Hepatocyte (in vitro differentiated cells): Measurements from ENCODE around the gene PRAMEF18.
"Not testable (repeated sequence)": the region's sequence is repeated elsewhere in the genome, so short reads cannot be mapped to it uniquely, and the experiment has no call there.

ENCODE experiments used
- CTCF ChIP-seq: fragments of 200-600 bp; sonication (generic); IDR thresholded peaks from 2 replicates; pipeline ENCODE4 v1.5.1; 2016; ENCODE audit warnings: antibody characterized with exemption, mild to moderate bottlenecking; ENCODE audit not compliant: poor library complexity
- EZH2 ChIP-seq: fragments of 200-600 bp; sonication (generic); IDR thresholded peaks from 2 replicates; pipeline ENCODE4 v1.6.1; 2016; ENCODE audit warnings: antibody characterized with exemption, mild to moderate bottlenecking, borderline replicate concordance
- EZH2phosphoT487 ChIP-seq: fragments of 200-600 bp; sonication (generic); IDR thresholded peaks from one replicate; pipeline ENCODE4 v1.6.1; 2018; ENCODE audit warnings: antibody characterized with exemption, mild to moderate bottlenecking, low read depth, moderate library complexity; ENCODE audit not compliant: unreplicated experiment, severe bottlenecking

- not testable (repeated sequence) for TF ChIP-seq CTCF, EZH2, EZH2phosphoT487
Measured at GRCh38 chr1:13253898-13254297, 27.9 kb upstream of the PRAMEF18 start, which contains the start of gene PRAMEF5.
